CD4-positive, alpha-beta T cell (primary cell): Measurements from ENCODE around the gene CASZ1. TPM values are rescaled to one million over a fixed set of nuclear protein-coding genes. Genes with fewer than 3 reads are reported as not detected.

Source experiments
- ATAC-seq: fragments of 200-7000 bp; cut with Tn5 transposase; one replicate; pipeline ENCODE4 v1.10.0; 2022; ENCODE audit warnings: mild to moderate bottlenecking; ENCODE audit not compliant: poor library complexity
- CTCF ChIA-PET: fragments of 350-600 bp; sonication (Branson Sonifier 250); formaldehyde crosslinking; loops from one replicate; lab custom pipeline; 2021; ENCODE audit warnings: antibody characterized with exemption, inconsistent platforms; lab: Charles Lee
- POLR2A ChIA-PET: fragments of 350-600 bp; sonication (Branson Sonifier 250); formaldehyde crosslinking; loops from one replicate; lab custom pipeline; 2021; ENCODE audit warnings: antibody characterized with exemption, inconsistent platforms; lab: Charles Lee
- DNase-seq, 14 experiments: peaks; one replicate each; pipeline ENCODE4 v3.0.0-alpha.2; 2013 to 2020; ENCODE audit warnings: mixed read lengths in 2 of 14
- H3K27ac ChIP-seq, 2 donors: one replicate each; pipeline versions ENCODE4 v1.5.1 to v1.7.0; 2013; ENCODE audit warnings: low read length in 2 of 2, low read depth in 1 of 2, mild to moderate bottlenecking in 1 of 2
- H3K27me3 ChIP-seq, 2 experiments: 1 replicate in 1 of 2; 2 replicates in 1 of 2; pipeline versions ENCODE4 v1.6.1 to v1.7.0; 2013; ENCODE audit warnings: low read length in 2 of 2, control low read depth in 1 of 2, mild to moderate bottlenecking in 1 of 2, moderate library complexity in 1 of 2; ENCODE audit not compliant: insufficient read depth in 2 of 2, control insufficient read depth in 1 of 2
- H3K36me3 ChIP-seq: one replicate; pipeline ENCODE4 v1.6.1; 2013; ENCODE audit warnings: low read length, control low read depth; ENCODE audit not compliant: insufficient read depth
- H3K4me1 ChIP-seq: one replicate; pipeline ENCODE4 v1.6.1; 2013; ENCODE audit warnings: low read length, control low read depth; ENCODE audit not compliant: insufficient read depth
- H3K4me3 ChIP-seq: one replicate; pipeline ENCODE4 v1.5.1; 2013; ENCODE audit warnings: mild to moderate bottlenecking, low read length, moderate library complexity
- H3K9me3 ChIP-seq, 2 experiments: 1 replicate in 1 of 2; 2 replicates in 1 of 2; pipeline versions ENCODE4 v1.6.1 to v1.7.0; 2013; ENCODE audit warnings: low read length in 2 of 2, mild to moderate bottlenecking in 2 of 2, control low read depth in 1 of 2, moderate library complexity in 1 of 2; ENCODE audit not compliant: control insufficient read depth in 1 of 2, insufficient read depth in 1 of 2
- H3K27ac Mint-ChIP-seq: one replicate; pipeline ENCODE4 v1.8.0; 2020; ENCODE audit warnings: mixed read lengths
- H3K27me3 Mint-ChIP-seq: one replicate; pipeline ENCODE4 v1.8.0; 2021; ENCODE audit warnings: mixed read lengths
- H3K36me3 Mint-ChIP-seq: one replicate; pipeline ENCODE4 v1.8.0; 2021; ENCODE audit warnings: low read depth, mixed read lengths
- H3K4me1 Mint-ChIP-seq: one replicate; pipeline ENCODE4 v1.8.0; 2021; ENCODE audit warnings: low read depth, mixed read lengths
- H3K4me3 Mint-ChIP-seq: one replicate; pipeline ENCODE4 v1.8.0; 2020; ENCODE audit warnings: mild to moderate bottlenecking, mixed read lengths
- H3K9me3 Mint-ChIP-seq: one replicate; pipeline ENCODE4 v1.8.0; 2020; ENCODE audit warnings: mixed read lengths
- CTCF ChIP-seq: fragments of 200-600 bp; IDR thresholded peaks from one replicate; pipeline ENCODE4 v1.8.0; 2022; ENCODE audit warnings: antibody characterized with exemption, mild to moderate bottlenecking
- intact Hi-C, 2 experiments: fragments of 100-400 bp; cut with DNase I in 1 of 2; cut with micrococcal nuclease in 1 of 2; formaldehyde crosslinking; loops; one replicate each; pipeline versions ENCODE4 v1.15.1 to v1.9.0; 2023 to 2025; cut with DNase I, micrococcal nuclease
- total RNA-seq, 174 experiments: library from RNA in 2 of 174; stranded (reverse) in 2 of 174; gene quantifications; one replicate each; pipeline ENCODE4 v1.2.3 and lab custom pipeline; 2021 to 2026

CASZ1 gene
- total RNA-seq, 2 experiments from 2014 or later, result 21.8 to 22.8 TPM

GRCh38 chr1:10682449-10683309 is 113.8 kb downstream of the CASZ1 start:
- no peaks in the 10 kb centered on the region for H3K4me1 Mint-ChIP-seq
- DNase-seq (no peak), ATAC-seq (no peak)
- H3K27me3 Mint-ChIP-seq, result no peaks in the 10 kb centered on the region
- H3K4me3 ChIP-seq, result no peak overlapping the region
- H3K4me1 ChIP-seq, result peaks cover 4% of the 10 kb centered on the region
- H3K9me3 Mint-ChIP-seq, result no peaks in the 10 kb centered on the region
- H3K36me3 Mint-ChIP-seq, result no peaks in the 10 kb centered on the region
- no peak overlapping the region for H3K27ac Mint-ChIP-seq
- no peak for TF ChIP-seq CTCF
- H3K27me3 ChIP-seq, result no peaks in the 10 kb centered on the region
- peaks cover 2% of the 10 kb centered on the region for H3K36me3 ChIP-seq
- H3K9me3 ChIP-seq, result peaks cover 0 to 3% of the 10 kb centered on the region in 2 experiments
- CTCF ChIA-PET, result no interaction called here
- intact Hi-C loops, result no loop called here
- no peak overlapping the region for H3K27ac ChIP-seq
- POLR2A ChIA-PET, result no interaction called here
- no peak overlapping the region for H3K4me3 Mint-ChIP-seq

GRCh38 chr1:10682108-10682445 is 114.4 kb downstream of the CASZ1 start:
- H3K36me3 Mint-ChIP-seq, result no peaks in the 10 kb centered on the region
- H3K4me1 Mint-ChIP-seq, result no peaks in the 10 kb centered on the region
- no peak for DNase-seq
- H3K27me3 ChIP-seq, result no peaks in the 10 kb centered on the region
- ChIA-PET CTCF (no interaction called here), POLR2A (no interaction called here)
- H3K4me1 ChIP-seq, result peaks cover 4% of the 10 kb centered on the region
- no peak overlapping the region for H3K4me3 ChIP-seq
- ATAC-seq, result no peak
- H3K27ac Mint-ChIP-seq, result no peak overlapping the region
- peaks cover 0 to 3% of the 10 kb centered on the region in 2 experiments for H3K9me3 ChIP-seq
- intact Hi-C loops, result no loop called here
- H3K36me3 ChIP-seq, result peaks cover 2% of the 10 kb centered on the region
- H3K4me3 Mint-ChIP-seq, result no peak overlapping the region
- H3K27me3 Mint-ChIP-seq, result no peaks in the 10 kb centered on the region
- H3K9me3 Mint-ChIP-seq, result no peaks in the 10 kb centered on the region
- H3K27ac ChIP-seq, result no peak overlapping the region
- no peak for TF ChIP-seq CTCF

DNA sequence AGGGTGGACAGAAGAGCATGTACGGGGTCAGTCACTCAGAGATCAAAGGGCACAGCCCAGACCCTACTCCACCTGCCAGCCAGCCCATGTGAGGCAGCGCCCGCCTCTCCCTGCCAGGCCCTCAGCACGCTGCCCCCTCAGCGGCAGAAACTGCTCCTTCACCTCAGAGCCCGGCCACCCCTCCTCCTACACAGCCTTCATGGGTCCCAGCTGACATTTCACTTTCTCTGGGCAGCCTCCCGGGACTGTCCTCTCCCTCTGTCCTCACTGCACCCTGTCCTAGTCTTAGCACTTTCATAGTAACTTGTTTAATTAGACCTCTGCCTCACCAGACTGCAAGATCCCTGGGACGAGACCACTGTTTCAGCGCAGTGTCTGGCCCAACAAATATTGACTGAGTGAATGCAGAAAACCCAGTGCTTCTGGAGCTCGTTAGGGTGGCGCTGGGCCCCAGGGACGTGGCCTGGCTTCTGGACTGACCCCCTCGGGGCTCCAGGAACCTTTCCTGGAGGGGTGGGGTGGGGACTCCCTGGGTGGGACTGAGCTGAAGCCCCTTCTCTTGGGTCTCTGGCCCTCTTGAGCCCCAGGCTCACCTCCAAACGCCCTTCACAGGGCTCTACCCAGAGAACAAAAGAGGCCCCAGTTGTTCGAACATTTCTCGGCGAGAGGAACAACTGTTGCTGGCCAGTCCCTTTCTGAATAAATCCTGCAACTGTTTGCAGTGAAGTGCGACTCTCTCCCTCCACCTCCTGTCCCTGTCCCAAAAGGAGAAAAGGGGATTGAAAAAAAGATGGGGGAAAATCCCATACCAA is 114.9 kb downstream of the CASZ1 start:
- DNase-seq (no peak), ATAC-seq (no peak)
- ChIA-PET CTCF (no interaction called here), POLR2A (no interaction called here)
- Mint-ChIP-seq H3K9me3 (no peaks in the 10 kb centered on the region), H3K4me1 (no peaks in the 10 kb centered on the region), H3K27ac (no peak overlapping the region), H3K27me3 (no peaks in the 10 kb centered on the region), H3K4me3 (no peak overlapping the region), H3K36me3 (no peaks in the 10 kb centered on the region)
- H3K9me3 ChIP-seq, result peaks cover 0 to 3% of the 10 kb centered on the region in 2 experiments
- no peak overlapping the region for H3K27ac ChIP-seq
- H3K4me3 ChIP-seq, result no peak overlapping the region
- peaks cover 4% of the 10 kb centered on the region for H3K4me1 ChIP-seq
- TF ChIP-seq CTCF, result no peak
- intact Hi-C loops, result no loop called here
- no peaks in the 10 kb centered on the region for H3K36me3 ChIP-seq
- H3K27me3 ChIP-seq, result no peaks in the 10 kb centered on the region
